ENCODE measurements around the gene SPA17.

Gene SPA17

DNA sequence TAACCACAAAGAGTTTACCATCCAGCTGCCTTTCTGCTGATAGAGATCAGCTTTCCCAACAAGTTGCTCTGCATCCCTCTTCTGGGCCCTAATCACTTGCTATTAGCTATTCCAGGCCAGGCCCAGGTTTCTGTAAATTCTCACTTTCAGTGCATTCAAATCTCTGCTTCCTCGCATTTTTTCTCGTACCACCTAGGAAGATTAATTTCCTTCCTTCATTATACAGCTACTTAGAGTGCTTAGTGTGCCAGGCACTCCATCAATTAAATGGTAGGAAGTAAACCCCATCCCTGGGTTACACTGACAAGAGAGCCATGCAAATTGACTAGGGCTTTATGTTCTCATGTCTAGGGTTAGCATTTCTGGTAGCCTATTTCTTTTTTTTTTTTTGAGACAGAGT lies 9.8 kb upstream of the SPA17 start:
- DNase-seq = no peak

- no peak for DNase-seq
Measured at GRCh38 chr11:124667601-124668000, 6.1 kb upstream of the SPA17 start.

GRCh38 chr11:124669193-124669592 lies 4.5 kb upstream of the SPA17 start:
- DNase-seq = no peak

DNA sequence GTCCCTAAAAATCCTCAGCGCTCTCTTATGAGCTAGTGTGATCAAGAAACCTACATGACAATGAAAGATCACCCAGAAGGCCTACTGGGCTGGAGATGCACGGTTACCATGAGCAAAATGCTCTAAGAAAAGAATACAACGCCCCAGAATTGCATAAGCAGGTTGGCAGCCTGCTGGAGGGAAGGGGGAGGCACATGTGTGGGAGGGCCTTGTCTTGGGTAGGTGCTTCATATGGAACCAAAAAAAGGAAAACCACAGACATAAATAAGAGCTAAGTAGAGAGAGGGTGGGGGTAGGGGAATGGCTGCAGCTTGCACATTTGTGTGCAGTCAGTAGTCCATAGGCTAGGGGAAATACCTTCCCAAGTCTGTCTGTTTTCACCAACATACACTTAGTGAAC lies 3.0 kb upstream of the SPA17 start:
- peak; percentile 7 for DNase-seq

DNA sequence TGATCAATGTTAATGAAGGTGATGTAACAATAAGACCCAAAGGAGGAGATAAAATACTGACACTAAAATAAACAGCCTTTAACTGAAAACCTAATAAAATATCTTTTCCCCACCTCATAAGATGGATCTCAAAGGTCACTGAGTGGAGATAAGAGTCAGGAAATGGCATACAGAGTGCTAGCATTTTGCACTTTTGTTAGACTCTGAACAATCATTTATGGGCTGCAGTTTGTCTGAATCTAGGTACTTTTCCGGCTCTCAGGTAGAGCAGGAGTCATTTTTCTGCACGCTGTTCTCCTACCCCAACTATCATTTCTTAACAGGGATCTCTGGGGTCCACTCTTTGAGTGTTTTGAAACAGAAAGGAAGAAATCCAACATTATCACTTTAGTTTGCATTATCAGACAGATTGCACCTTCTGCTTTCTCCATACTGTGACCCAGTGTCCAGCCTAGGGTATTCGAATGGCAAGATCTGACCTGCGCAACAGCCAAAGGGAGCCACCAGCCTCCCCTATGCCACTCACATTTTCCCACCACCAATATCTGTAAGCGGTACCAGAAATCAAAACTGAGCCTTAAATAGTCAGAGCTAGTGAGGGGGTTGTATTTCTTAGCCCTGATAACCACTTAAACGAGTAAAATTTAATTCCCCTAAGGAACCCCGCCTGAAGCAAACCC lies 1.0 kb upstream of the SPA17 start:
- no peak for DNase-seq

- DNase-seq = no peak
Measured at GRCh38 chr11:124674168-124674517, 439 bp downstream of the SPA17 start.

DNA sequence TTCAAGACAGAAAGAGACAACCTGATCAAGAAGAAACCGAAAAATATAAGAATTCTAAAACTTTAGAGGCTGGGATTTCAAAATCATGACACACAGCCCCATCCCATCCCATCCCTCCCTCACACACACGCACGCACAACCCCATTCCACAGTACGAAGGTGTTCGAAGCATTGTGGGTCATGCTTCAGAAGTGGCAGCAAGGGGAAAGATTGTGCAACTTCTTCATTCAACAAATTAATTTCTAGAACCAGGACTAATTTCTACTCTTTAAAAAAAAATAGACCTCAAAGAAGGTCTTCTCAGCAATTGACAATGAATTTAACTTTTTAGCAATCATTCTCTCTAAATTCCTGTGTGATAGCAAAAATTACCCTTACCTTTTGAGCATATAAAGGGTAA lies 867 bp downstream of the SPA17 start:
- no peak for DNase-seq

DNA sequence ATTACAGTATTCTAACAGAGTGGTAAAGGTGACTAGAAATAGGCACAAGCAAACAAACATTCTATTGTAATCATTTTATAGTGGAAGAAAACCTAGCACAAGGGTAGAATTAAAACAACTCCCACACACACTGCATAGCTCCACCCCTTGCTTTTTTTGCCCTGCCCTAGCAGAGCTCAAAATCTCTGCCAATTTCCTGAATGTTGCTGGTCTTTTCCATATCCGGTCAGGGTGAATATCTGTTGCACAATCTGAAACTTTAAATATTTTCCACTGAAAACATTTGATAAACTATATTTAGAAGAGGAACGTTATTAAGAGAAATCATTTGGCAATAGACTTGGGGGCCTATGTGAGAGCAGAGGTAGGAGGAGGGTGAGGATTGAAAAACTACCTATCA lies 2.7 kb downstream of the SPA17 start:
- DNase-seq = no peak

DNA sequence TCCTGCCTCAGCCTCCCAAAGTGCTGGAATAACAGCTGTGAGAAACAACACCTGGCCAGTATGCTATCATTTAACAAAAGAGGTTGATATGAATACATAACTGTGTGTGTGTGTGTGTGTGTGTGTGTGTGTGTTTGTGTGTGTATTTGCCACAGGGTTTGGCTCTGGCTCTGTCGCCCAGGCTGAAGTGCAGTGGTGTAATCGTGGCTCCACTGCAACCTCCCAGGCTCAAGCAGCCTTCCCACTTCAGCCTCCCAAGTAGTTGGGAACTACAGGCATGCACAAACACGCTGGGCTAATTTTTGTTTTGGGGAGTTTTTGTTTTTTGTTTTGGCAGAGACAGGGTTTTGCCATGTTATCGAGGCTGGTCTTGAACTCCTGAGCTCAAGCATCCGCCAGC lies 4.7 kb downstream of the SPA17 start:
- DNase-seq = no peak

DNA sequence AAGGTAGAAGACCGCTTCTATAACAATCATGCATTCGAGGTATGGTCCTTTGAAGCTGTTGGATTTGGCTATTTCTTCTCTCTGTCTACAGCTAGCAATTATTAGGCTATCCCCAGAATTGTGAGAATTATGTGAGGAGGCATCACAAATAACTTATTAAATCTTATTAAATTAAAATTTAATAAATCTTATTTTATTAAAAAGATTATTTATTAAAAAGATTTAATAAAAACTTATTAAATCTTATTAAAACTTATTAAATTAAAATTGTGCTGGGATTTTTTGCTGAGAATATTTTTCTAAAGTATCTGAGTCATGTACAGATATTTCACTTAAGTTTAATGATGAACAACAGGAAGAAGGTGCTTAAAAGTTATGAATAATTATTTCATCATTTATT lies 7.7 kb downstream of the SPA17 start:
- no peak for DNase-seq

DNA sequence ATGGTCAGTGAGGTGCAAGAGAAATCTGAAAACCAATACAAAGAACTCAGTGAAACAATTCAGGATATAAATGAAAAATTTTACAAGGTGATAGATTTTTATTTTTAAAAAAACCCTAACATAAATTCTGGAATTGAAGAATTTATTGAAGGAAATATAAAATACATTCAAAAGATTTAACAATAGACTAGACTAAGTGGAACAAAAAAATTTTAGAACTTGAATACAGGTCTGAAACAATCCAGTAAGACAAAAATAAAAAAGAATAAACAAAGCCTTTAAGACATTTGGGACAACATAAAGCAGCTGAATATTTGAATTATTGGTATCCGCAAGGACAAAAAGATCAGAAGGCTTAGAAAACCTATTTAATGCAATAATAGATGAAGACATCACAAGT lies 8.7 kb downstream of the SPA17 start:
- DNase-seq = no peak

DNA sequence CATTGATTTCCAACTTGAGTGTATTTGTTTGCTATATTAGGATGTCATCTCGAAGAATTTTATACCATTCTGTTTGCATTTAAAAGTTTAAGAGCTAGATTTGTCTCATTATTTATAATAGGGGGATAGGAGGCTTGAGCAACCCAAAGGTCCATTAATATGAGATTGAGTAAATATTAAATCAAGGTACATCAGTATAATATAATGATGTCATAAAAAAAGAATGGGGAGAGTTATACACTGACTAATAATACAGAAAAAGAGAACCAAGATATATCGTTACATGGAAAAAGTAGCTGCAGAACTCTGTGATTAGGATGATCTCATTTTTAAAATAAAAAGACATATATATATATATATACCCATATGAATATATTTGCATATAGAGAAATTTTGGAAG lies 19.4 kb downstream of the SPA17 start:
- no peak for DNase-seq

DNA sequence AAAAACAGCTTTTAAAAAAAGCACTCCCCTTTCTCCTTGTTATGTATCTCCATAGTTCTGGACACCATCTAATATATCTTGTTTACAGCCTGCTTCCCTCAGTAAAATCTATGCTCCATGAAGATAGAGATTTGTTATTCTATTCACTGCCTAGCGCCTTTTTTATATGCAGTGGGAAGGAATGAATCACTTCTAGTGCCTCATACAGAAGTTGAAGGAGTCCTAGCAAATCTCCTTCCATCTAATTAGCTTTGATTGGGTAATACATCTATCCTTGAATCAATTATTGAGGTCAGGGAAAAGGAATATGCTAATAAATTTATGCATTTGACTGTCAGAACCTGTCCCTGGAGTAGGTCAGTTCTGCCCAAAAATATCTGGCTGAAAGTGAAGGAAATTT lies 25.8 kb downstream of the SPA17 start:
- no peak for DNase-seq

DNA sequence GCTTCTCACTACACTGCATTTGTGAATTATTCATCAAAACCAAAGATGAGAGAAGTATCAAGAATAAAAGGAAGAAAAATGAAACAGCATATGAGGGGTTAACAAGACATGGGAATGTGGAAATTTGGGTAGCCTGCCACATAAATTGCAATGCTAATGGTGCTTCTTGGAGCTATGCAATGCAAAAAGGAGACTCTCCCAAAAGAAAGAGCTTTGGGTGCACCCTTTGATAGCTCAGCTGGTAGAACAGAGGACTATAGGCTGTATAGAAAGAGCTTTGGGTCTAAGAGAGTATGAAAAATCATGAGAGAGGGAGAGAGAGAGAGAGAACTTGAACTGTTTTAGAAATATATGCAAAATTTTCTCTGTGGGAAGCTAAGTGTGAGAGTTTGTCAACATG lies 26.3 kb downstream of the SPA17 start:
- no peak for DNase-seq

DNA sequence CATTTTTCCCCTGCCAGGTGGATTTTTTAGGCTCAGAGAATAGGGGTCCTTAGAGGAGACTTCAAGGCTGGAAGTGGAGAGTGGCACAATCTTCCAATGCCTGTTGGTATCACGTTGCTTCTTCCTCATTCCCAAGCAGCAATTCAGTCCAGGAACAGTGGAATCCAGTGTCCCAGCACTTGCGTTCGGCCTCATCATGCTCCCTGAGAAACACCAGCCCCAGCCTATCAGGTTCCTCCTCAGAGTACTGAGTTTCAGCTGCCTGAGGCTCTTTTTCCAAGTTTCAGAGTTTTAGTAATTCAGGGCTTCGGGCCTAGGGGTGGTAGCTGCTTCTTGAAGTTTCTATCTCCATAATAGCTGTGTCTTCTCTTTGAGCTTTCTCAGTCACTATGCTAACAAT lies 34.1 kb downstream of the SPA17 start:
- no peak for DNase-seq

GRCh38 chr11:124712392-124712791 lies 38.7 kb downstream of the SPA17 start:
- no peak for DNase-seq

GRCh38 chr11:124716591-124716990 lies 42.9 kb downstream of the SPA17 start:
- DNase-seq = no peak

DNA sequence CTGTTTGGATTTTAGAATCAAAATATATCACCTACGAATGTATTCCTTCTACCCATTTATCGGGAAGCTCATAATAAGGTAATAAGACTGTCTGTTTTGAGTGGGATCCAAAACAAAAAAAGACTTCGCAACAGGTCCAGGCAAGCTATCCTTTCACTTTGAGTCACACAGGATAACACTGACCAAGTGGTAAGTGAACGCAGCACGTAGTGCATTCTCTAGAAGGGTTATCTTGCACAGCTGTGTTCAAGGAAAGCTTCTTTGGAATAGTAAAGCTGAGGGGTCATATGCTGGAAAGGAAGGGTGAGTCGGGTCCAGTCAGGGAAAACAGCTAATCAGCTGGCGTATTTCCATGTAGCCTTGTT lies 43.7 kb downstream of the SPA17 start:
- no peak for DNase-seq

- no peak for DNase-seq
Measured at GRCh38 chr11:124717786-124718651, 44.3 kb downstream of the SPA17 start.

DNA sequence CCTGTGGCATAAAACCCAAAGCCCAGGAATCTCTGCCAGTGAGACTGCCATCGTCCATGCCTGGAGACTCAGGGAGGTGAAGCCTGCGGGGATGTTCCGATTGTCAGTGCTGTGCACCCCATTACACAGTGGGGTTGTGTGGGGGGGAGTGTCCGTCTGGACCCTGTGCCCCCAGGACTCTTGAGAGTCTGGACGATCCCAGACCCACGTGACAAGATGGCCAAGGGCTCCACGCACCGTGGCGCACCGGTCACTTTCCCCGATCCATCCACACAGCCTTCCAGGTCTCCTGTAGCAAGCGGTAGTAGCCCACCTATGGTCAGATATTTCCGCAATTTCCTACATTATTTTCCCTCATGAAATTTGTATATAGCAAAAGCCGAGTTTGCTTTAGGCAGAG lies 45.1 kb downstream of the SPA17 start:
- no peak for DNase-seq

DNA sequence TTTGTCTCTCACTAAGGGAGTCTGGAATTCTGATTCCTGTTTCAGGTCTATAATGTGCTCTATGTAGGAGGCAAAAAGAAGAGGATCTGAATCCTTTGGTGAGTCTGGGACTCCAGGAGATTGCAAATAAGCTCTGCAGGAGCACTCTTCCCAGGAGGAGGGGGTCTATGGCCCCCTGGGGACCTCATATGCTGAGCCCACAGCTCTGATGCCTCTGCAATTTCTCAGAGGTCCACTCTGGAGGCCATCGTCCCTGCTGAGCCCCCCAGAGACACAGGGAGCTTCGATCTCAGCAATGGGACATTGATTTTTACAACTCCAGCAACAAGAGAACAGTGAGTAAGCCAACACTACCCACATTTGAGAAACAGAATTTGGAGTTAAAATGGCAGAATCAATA lies 45.8 kb downstream of the SPA17 start:
- DNase-seq = no peak

GRCh38 chr11:124722176-124722575 lies 48.5 kb downstream of the SPA17 start:
- no peak for DNase-seq

DNA sequence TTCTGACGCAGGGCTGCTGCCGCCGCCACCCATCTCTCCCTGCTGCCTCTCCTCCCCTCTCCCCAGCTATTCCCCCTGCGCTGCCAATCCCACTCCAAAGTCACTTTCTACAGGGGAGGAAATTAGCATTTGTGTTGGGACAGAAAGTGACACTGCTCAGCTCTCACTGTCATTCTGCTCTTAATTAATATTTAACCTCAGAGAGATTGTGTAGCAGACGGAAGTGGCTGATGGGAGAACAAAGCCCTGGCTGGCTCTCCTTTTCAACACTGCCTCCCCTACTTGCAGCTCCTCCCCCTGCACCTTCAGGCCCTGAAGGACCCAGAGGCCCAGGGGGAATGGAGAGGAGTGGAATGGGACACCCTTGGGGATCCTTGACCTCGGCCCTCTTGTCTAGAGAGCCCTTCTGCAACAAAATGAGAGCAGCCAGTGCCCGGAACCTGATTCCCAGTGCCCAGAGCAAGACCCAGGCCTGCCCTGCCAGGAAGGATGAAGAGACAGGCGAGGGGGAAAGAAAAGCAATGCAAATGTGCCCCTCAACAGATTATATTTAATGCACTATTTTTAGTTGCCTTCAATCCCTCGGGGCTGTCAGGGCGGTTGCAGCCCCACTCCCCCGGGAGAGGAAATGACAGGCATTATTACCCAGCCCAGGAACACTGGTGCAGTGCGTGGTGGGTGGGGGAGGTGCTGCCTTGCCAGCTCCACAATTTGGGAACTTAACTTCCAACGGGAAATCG lies 51.4 kb downstream of the SPA17 start:
- DNase-seq = no peak

DNA sequence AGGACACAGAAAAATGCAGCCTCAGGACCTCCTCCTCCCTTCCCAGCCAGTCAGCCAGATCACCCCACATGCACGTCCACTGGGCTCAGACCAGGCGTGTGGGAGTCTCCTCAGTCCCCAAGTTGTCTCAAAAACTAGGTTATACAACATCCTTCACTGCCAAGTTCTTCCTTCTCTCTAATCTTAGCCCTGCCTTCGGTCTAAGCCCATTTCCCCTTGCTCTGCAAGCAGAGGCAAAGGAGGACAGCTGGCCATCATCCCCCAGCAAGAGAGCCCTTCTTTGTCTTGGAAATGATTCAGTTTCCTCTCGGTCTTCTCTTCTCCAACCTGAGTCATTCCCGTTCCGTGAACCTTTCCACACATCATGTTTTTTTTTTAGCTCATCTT lies 52.0 kb downstream of the SPA17 start:
- DNase-seq = no peak
